Mammary epithelial cell (primary cell): ENCODE measurements around the gene CAPN2.

Source experiments
- EZH2 ChIP-seq: IDR thresholded peaks from 2 replicates; pipeline ENCODE4 v1.6.1; 2012; ENCODE audit warnings: low read length, inconsistent platforms, borderline replicate concordance
- TF ChIP-seq, protein P1 (sequence below), 2 donors: IDR thresholded peaks in 1 of 2; conservative IDR thresholded peaks in 1 of 2; 2 replicates each; pipeline ENCODE4 v1.5.1; 2011 to 2012; ENCODE audit warnings: inconsistent platforms in 2 of 2, low read length in 2 of 2, mild to moderate bottlenecking in 2 of 2, control low read depth in 1 of 2, low read depth in 1 of 2; ENCODE audit not compliant: insufficient read depth in 1 of 2; ENCODE audit errors: extremely low read depth in 1 of 2

GRCh38 chr1:223712194-223712849 is at the start of gene CAPN2:
- TF ChIP-seq, protein P1, sequence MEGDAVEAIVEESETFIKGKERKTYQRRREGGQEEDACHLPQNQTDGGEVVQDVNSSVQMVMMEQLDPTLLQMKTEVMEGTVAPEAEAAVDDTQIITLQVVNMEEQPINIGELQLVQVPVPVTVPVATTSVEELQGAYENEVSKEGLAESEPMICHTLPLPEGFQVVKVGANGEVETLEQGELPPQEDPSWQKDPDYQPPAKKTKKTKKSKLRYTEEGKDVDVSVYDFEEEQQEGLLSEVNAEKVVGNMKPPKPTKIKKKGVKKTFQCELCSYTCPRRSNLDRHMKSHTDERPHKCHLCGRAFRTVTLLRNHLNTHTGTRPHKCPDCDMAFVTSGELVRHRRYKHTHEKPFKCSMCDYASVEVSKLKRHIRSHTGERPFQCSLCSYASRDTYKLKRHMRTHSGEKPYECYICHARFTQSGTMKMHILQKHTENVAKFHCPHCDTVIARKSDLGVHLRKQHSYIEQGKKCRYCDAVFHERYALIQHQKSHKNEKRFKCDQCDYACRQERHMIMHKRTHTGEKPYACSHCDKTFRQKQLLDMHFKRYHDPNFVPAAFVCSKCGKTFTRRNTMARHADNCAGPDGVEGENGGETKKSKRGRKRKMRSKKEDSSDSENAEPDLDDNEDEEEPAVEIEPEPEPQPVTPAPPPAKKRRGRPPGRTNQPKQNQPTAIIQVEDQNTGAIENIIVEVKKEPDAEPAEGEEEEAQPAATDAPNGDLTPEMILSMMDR (conservative IDR thresholded peaks at IDR 0.05 in 1 of 2, IDR thresholded peaks at IDR 0.05 in 1 of 2; ENCODE audit: extremely low read depth in 1 of 2, insufficient read depth in 1 of 2, low read depth in 1 of 2, low read length in 2 of 2), result peak; percentile 31 to 67
- TF ChIP-seq EZH2, result no peak
